GM21360 (cell line): ENCODE measurements around the gene SNRPD3.
"Not testable (repeated sequence)": the region's sequence is repeated elsewhere in the genome, so short reads cannot be mapped to it uniquely, and the experiment has no call there.

ENCODE experiments used
- ATAC-seq: cut with Tn5 transposase; IDR thresholded peaks from one replicate; pipeline ENCODE4 v1.9.1; 2021; ENCODE audit warnings: mild to moderate bottlenecking, moderate library complexity; ENCODE audit not compliant: unreplicated experiment

The SNRPD3 gene

GRCh38 chr22:24606340-24606739 lies 50.5 kb downstream of the SNRPD3 start:
- not testable (repeated sequence) for ATAC-seq

GRCh38 chr22:24607429-24607983 lies 51.7 kb downstream of the SNRPD3 start:
- not testable (repeated sequence) for ATAC-seq

GRCh38 chr22:24608327-24608726 lies 52.5 kb downstream of the SNRPD3 start:
- ATAC-seq: not testable (repeated sequence)

- not testable (repeated sequence) for ATAC-seq
Observed at GRCh38 chr22:24609888-24610287, 54.1 kb downstream of the SNRPD3 start.

GRCh38 chr22:24614794-24615193 lies 59.0 kb downstream of the SNRPD3 start:
- ATAC-seq: not testable (repeated sequence)

- ATAC-seq: not testable (repeated sequence)
Observed at GRCh38 chr22:24621244-24621643, 65.4 kb downstream of the SNRPD3 start.

- ATAC-seq: not testable (repeated sequence)
Observed at GRCh38 chr22:24622596-24622995, 66.8 kb downstream of the SNRPD3 start.
